Tibial nerve (tissue), 3 donors: ENCODE results near the gene CITED1.

Experiments
- CTCF ChIP-seq, 5 experiments: fragments of 200-600 bp in 3 of 5; fragments of 450-650 bp in 2 of 5; sonication (generic) in 3 of 5; IDR thresholded peaks; one replicate each; pipeline ENCODE4 v1.5.1; 2016 to 2019; ENCODE audit warnings: antibody characterized with exemption in 5 of 5, mild to moderate bottlenecking in 3 of 5, moderate library complexity in 2 of 5
- POLR2A ChIP-seq, 2 donors: fragments of 450-650 bp; IDR thresholded peaks; one replicate each; pipeline ENCODE4 v1.6.1; 2017; ENCODE audit warnings: antibody characterized with exemption in 2 of 2, mild to moderate bottlenecking in 2 of 2, moderate library complexity in 2 of 2

DNA sequence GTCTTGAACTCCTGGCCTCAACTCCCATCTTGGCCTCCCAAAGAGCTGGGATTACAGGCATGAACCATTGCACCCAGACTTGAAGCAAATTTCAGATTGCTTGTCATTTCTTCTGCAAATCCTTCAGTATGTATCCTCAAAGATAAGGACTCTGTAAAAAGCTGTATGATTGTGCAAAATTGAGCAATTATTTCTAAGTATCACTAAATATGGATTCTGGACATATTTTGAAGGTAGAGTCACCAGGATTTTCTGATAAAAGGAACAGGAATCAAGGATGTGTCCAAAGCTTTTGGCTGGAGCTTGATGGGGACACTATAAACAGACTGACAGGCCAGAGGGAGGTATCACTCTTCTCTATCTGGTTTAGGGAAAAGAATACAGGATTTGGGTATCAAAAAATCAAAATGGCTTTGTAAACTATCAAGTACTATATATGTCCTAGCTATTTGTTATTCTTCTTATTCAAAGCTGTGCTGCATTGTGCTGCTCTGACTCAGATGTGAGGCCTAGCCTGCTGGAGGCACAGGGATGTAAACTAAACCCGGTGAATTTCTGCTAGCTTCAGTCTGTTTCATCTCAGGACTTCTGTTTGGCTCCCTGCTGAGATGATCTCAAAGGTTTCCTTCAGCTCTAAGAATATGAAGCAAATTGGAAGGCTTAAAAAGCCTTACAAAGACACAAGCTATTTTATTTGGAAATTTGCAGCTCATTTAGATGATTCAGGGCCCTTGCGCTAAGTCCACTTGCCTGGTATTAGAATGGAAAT is 36.9 kb downstream of the CITED1 start:
- no peak for TF ChIP-seq CTCF (IDR thresholded peaks at IDR 0.05)
- no peak for TF ChIP-seq POLR2A (IDR thresholded peaks at IDR 0.05)
